Glomerular endothelial cell (primary cell): ENCODE results near the gene DPH2. TPM values are rescaled to one million over a fixed set of nuclear protein-coding genes. Genes with fewer than 3 reads are reported as not detected.

ENCODE experiments used
- DNase-seq: peaks from one replicate; pipeline ENCODE4 v3.0.0-alpha.2; 2011; ENCODE audit warnings: low read depth, low spot score; ENCODE audit errors: extremely low read depth
- total RNA-seq: library from RNA; depleted of rRNA; stranded (reverse); fragments of >200 nt; gene quantifications from 2 replicates; pipeline ENCODE4 v1.2.3, GENCODE V29; 2015

The DPH2 gene
- total RNA-seq, 1 donor from 2014 or later = 19.4 TPM

DNA sequence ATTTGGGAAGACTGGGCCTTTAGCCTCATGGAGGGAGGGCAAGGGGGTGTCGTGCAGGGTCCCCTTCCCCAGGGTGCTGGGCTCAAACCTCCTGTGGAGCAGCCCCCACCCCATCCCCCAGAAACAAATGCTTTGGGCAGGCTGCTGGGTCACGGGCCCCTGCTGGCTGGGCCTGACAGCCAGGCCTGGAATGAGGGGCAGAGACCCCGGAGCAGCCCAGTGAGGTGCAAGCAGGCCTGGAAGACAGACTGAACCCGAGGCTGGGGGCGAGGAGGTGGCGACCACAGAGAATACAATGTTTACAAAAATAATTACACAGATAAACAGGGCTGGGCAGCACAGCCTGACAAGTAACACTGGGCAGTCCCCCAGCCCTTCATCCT is 26.9 kb downstream of the DPH2 start:
- DNase-seq = no peak

DNA sequence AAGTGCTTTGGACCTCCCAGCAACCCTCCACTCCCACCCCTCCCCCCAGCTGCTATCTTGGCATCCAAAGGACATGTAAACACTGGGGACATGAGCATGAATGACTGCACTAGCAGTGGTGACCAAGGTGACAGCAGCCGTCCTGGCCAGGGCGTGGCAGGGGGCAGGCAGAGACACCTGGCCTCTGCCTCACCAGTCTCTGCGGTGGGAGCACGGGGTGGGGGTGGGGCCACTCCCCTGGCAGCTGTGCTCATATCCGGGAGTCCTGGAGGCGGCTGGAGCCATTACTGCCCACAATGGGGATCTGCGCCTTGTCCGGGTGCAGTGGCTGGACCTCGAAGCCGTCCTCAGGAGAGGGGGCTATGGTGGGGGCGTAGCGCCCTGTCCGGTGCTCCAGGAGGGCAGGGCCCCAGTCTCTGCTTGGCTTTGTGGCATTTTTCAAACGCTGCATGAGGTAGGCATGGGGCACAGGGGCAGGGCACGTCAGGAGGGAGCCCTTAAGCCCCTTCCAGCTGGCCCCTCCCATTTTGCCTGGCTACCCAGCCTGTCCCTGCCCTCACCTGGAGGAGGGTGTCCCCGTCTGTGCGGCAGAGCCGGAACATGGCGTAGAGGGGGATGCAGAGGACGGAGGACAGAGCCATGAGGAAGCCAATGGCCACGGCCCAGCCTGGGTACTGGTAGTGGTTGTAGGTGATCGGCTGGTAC is 27.6 kb downstream of the DPH2 start:
- no peak for DNase-seq

GRCh38 chr1:43998000-43998378 is 28.2 kb downstream of the DPH2 start:
- no peak for DNase-seq

GRCh38 chr1:43999455-43999854 is 29.6 kb downstream of the DPH2 start:
- DNase-seq = no peak

- no peak for DNase-seq
These were observed 30.4 kb downstream of the DPH2 start for GRCh38 chr1:44000122-44000665.

DNA sequence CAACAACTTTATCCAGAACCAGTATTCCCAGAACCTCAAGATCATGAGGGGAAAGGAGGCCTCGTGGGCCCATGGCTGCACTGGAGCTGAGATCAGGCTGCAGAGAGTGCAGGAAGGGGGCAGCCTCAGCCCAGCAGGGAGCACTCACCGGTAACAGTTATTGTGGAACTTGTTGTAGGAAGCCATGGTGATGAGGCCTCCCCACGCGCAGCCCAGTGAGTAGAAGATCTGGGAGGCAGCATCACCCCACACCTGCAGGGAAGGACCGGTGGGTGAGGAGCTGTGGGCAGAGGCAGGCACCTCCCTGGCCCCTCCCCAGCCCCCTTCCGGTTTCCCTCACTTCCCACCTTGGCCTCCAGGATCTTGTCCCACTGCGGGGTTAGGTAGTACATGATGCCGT is 32.4 kb downstream of the DPH2 start:
- no peak for DNase-seq

- DNase-seq = no peak
These were observed 32.9 kb downstream of the DPH2 start for GRCh38 chr1:44002606-44003157.

DNA sequence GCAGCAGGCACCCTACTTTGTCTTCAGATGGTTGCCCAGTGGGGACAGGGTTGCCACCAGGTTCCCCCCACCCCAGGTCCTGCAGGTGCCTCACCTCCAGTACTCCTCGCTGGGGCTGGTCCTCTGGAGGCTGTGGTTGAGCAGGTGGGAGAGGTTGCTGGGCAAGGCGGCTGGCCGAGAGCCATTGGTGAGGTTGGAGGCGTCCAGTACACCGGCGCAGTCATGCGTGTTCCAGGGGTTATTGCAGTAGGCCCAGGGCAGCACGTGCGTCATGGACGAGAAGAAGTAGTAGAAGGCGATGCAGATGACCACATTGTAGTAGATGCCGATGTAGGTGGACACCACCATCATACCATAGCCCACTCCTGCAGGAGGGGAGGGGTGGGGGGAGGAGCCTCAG is 38.4 kb downstream of the DPH2 start:
- no peak for DNase-seq

- DNase-seq = no peak
These were observed 41.2 kb downstream of the DPH2 start for GRCh38 chr1:44010935-44011471.

GRCh38 chr1:44012404-44012803 is 42.6 kb downstream of the DPH2 start:
- no peak for DNase-seq

DNA sequence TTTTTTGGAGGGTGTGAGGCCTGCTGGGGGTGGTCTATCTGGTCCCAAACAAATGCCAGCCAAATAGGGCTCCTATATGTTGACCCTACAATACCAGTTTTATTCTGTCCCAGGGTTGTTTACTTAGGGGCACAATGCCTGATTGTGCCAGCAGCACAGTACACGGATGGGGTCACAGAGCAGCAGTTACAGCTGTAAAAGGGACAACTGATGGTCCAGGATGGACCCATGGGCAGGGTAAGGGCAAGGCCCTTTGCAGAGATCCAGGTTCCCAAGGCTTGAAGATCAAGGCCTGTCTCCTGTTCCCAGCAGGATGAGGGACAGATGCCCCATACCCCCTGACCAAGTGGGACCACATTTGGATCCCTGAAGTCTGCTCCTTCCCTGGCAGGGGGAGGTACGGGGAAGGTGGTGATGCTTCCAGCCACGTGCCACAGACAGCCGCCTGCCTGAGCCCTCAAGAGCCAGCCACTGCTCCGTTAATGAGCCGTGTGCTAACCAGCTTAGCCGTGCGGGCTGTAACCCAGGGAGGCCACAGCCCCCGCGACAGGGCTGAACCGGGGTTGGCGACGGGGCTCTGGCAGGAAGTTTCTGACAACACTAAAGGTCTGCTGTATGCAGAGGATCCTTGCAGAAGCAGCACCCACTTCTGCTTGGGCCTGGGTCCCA is 43.3 kb downstream of the DPH2 start:
- DNase-seq = no peak

GRCh38 chr1:44013949-44014348 is 44.1 kb downstream of the DPH2 start:
- DNase-seq = no peak

- DNase-seq = no peak
These were observed 44.7 kb downstream of the DPH2 start for GRCh38 chr1:44014365-44015104.

GRCh38 chr1:44015206-44015605 is 45.4 kb downstream of the DPH2 start:
- DNase-seq = no peak

GRCh38 chr1:44016041-44016889 is 46.5 kb downstream of the DPH2 start:
- DNase-seq = no peak

GRCh38 chr1:44016890-44017400 is 47.1 kb downstream of the DPH2 start:
- DNase-seq = no peak

DNA sequence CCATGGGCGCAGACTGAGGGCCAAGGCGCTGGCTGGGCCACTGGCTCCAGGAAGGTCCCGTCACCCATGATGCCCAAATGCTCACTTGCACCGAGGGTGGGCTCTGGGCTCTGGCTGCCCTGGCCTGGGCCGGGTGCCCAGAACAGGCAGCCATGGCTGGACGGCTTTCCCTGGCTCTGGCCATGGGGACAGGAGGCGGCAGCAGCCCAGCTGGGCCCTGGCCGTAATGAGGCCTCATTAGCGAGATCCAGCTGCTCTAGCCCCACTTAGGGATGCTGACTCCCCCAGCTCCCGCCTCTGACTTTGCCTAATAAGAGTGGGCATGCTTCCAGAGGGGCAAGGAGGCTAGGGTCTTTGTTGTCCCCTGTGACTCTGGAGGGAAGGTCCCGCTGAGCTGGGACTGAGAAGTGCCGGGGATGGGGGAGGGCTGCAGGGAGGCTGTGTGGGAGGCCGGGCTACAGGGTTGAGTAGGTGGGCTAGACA is 49.7 kb downstream of the DPH2 start:
- DNase-seq = no peak

DNA sequence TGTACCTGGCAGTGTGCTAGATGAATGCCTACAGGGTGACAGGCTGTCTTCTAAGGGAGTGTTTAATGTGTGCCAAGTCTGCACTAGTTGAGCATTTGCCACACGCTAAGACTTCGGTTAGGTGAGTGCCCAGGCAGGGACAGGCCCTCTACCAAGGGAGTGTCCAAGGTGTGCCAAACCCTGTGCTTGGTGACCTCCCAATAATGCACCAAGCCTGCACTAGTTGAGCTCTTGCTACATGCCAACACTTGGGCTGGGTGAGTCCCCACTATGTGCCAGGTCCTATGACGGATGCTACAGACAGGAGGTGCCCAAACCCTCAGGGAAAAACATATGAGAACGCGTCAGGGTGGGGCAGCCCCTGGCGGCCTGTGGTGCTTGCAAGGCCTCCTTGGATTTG is 50.7 kb downstream of the DPH2 start:
- no peak for DNase-seq

- DNase-seq = no peak
These were observed 51.3 kb downstream of the DPH2 start for GRCh38 chr1:44021156-44021555.
